ENCODE data around the gene NXNL2.

NXNL2 gene
- total RNA-seq, result 0 reads per million in 2 donors

GRCh38 chr9:88534456-88535225 is at the start of gene NXNL2:
TSS of gene NXNL2 (plus strand) at chr9:88535178. CDS start at chr9:88535435, 257 bp downstream.
- DNase-seq, result no peak

DNA sequence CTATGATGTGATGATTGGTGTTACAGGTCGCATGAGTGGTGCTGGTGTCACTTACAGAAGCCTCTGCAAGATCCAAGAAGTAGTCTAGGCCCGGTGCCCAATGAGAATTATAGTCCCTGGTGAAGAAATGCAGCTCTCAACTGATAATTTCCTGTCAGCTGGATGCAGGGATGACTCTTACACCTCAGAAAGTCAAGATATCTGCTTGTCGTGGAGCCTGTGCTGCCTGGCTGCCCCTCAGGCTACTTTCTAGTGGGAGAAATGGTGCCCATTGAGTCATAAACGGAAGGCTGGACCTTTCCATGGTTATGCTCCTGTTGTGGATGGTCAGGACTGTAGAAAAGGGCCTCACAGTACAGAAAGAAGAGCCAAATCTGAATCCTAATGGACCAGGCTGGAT is 46.8 kb upstream of the NXNL2 start:
- DNase-seq, result no peak

DNA sequence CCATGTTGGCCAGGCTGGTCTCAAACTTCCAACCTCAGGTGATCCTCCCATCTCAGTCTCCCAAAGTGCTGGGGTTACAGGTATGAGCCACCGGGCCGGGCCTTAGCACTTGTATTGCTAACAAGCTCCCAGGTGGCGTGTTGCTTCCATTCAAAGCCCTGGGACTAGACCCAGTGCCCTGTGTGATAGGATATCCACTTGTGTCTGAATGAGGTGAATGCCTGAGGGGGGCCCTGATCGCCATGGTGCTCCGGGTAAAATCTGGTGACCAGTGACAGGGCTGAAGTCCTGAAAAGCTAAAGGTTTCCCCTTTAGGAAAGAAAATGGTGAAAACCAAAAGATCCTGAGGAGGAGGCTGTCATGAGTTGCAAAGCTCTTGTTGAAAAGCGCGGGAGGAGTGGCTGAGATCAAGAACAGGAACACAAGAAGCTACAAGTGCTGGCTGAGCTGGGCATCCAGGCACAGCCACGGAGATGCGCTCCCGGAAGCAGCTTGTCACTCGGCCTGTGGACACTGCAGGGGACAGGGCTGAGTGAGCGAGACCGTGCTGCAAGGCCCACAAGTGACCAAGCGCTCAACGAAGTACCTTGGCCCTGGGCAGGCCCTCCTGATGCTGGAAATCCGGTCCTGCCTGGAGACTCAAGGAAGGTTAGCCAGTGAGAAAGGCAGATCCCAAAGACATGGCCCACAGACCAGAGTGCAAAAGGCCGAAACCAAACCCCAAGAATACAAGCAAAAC is 39.8 kb upstream of the NXNL2 start:
- no peak for DNase-seq

GRCh38 chr9:88497224-88497623 is 37.8 kb upstream of the NXNL2 start:
- DNase-seq, result no peak

DNA sequence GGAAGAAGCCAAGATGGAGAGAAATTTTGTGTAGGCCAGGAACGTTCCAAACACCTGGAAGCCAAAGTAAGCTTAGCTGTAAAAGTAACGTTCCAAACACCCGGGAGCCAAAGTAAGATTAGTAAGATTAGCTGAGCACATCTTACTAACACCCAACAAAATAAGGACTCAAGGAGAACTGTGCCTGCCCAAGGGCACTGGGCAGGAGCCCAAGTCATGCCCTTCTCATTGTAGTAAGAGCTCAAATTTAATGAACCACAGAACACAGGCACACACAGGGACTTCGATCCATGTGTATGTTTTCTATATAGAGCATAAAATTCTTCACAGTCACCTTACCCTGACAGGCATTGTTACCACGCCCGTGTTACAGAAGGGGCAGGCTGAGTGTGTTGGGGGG is 36.1 kb upstream of the NXNL2 start:
- no peak for DNase-seq

- DNase-seq, result no peak
These were observed 33.9 kb upstream of the NXNL2 start for GRCh38 chr9:88501086-88501485.

DNA sequence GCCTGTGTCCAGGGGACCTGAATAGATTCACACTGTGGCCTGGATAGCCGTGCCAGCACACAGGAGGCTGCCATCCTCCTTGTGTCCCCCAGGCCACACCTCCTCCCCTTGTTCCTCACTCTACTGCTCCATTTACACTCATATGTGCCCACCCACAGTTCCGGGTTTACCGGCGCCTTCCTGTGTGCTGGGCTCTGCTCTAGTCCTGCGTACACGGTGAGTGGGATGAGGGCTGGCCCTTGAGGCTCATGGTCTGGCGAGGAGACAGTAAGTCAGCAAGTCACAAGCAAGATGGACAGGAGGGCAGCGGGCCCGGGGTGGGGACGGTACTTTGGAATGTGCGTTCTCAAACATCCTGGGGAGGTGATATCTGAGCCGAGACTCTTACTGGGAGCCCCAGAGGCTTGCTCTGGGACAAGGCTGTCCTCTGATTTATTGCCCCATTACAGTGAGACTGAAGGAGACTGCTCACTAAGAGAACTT is 32.4 kb upstream of the NXNL2 start:
- DNase-seq, result no peak

- DNase-seq, result no peak
These were observed 31.7 kb upstream of the NXNL2 start for GRCh38 chr9:88503081-88503844.

GRCh38 chr9:88503845-88504764 is 30.9 kb upstream of the NXNL2 start:
- DNase-seq, result no peak

- DNase-seq, result no peak
These were observed 26.7 kb upstream of the NXNL2 start for GRCh38 chr9:88508326-88508725.

DNA sequence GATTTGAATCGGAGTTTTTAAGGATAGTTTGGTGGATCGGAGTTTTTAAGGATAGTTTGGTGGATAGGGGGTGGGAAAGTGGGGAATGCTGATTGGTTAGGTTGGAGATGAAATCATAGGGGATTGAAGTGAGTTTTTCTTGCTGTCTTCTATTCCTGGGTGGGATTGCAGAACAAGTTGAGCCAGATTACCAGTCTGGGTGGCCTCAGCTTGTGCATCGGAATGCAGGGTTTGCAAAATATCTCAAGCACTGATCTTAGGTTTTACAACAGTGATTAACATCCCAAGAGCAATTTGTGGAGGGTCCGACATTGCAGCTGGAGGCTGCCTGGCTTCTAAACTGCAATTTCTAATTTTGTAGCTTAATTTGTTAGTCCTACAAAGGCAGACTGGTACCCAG is 23.1 kb upstream of the NXNL2 start:
- DNase-seq, result no peak

- no peak for DNase-seq
These were observed 20.7 kb upstream of the NXNL2 start for GRCh38 chr9:88514247-88514646.

GRCh38 chr9:88521308-88521707 is 13.7 kb upstream of the NXNL2 start:
- DNase-seq, result no peak

DNA sequence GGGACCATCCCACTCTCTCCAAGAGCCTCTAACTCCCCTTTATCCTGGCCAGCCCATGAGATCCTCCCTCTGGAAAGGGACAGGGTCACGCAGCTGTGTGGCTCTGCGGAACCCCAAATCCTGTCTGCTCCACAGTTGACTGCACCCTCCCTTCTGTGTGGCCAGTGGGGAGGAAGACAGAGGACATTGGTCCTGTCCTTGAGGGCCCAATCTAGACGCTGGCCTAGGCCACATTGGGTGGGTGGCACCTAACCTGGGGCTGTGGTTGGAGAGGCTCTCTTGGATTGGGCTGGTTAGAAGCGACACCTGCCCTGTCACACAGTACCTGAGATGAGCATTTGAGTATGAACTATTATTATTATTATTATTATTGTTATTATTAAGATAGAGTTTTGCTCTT is 12.6 kb upstream of the NXNL2 start:
- no peak for DNase-seq

- DNase-seq, result no peak
These were observed 11.9 kb upstream of the NXNL2 start for GRCh38 chr9:88523056-88523455.

- no peak for DNase-seq
These were observed 10.1 kb upstream of the NXNL2 start for GRCh38 chr9:88524911-88525310.

GRCh38 chr9:88527618-88528017 is 7.4 kb upstream of the NXNL2 start:
- no peak for DNase-seq

DNA sequence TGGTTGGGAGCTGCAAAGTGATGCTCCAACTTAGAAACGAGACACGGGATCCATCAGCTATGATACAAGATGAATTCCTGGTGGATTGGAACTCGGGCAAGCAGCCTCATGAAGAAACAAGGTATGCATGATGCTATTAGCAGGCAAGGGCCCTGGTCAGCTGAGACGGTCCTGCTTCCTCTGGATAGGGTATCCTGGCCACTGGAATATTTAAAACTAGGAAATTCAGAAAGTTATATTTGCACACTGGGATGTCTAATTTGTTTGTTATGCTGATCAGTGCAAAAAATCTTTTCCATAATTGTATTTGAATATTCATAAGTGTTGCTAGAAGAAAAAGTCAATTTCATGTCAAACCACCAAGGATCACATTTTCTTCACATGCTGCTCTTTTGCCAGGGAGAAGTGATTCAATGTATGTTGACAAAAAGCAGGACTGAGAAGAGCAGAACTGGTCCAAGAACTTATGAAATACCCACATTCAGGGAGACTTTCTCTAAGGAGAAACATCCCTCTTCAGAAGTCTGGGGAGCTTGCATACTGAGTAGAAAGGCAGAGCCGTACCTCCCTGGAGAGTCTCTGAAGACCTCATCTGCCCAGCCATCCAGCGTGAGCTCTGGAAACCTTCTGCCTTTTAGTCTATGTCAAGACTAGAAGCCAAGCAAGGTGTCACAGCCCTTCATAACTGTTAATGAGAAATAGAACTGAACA is 6.7 kb upstream of the NXNL2 start:
- DNase-seq, result no peak

GRCh38 chr9:88529496-88529895 is 5.5 kb upstream of the NXNL2 start:
- no peak for DNase-seq

DNA sequence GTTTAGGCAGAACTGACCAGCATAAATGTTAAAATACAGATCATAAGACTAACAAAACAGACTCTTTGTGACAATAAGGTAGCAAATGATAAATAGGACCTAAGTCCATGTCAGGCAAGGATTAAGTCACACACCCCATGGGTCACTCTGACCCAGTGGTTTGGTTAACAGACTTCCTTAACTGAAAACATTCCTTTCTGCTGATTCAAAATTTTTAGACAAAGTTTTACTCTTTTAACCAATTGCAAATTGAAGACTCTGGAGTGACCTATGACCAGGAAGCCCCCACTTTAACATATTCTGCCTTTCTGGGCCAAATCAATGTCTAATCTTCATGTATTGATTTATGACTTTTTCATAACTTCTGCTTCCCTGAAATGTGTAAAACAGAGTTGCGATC is 4.9 kb upstream of the NXNL2 start:
- DNase-seq, result no peak

DNA sequence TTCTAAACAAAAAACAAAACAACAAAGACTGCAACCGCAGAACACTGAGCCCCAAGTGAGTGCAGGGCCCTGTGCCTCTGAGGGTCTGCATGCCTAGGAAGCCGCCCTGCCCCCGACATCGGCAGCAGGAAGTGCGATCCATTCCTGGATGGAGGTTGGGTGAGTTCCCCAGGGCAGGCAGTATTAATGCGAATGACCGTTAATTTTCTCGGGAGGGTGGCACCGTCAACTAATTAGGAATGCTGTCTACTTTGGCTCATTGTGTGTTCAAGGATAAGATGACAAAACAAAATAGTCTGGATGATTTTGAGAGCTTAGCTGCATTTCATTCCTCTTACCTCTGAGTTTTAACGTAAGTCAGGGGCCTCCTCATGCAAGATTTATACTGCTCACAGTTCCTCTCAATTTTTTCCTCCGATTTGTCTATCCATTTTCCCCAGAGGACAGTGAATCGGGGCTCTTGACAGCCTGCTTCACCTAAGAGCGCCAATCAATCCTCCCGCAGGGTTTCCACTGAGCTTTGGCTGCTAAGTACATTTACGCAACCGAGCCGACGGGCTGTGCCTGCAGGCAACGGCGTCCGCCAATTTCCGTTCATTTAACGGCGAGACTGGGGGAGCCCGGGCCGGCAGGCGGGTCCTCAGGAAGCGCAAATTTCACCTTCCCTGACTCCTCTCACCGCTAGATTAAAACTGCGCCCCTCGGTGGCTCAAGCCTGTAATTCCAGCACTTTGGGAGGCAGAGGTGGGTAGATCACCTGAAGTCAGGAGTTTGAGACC is 2.9 kb upstream of the NXNL2 start:
- no peak for DNase-seq

Data from activated gamma-delta T cell (primary cell).